AG04449 (cell line): ENCODE measurements around the gene MIEF1.

Source experiments
- CTCF ChIA-PET: fragments of 350-600 bp; formaldehyde crosslinking; extraction: SDS; loops from one replicate; lab custom pipeline; 2021; ENCODE audit warnings: antibody characterized with exemption; lab: Yijun Ruan, JAX
- POLR2A ChIA-PET: fragments of 400-600, 350-600 bp; formaldehyde crosslinking; extraction: SDS; loops from one replicate; lab custom pipeline; 2020; ENCODE audit warnings: antibody characterized with exemption, inconsistent platforms; lab: Yijun Ruan, JAX
- DNase-seq: peaks from one replicate; pipeline ENCODE4 v3.0.0-alpha.2; 2010; ENCODE audit warnings: low read depth, low spot score
- H3K4me3 ChIP-seq: 2 replicates; pipeline ENCODE4 v1.5.1; 2011; ENCODE audit warnings: low read depth, mild to moderate bottlenecking, control low read depth, low read length
- CTCF ChIP-seq: IDR thresholded peaks from one replicate; pipeline ENCODE4 v1.5.1; 2011; ENCODE audit warnings: mild to moderate bottlenecking, moderate library complexity, low read length, control low read depth, inconsistent platforms; ENCODE audit not compliant: insufficient read depth; ENCODE audit errors: missing control alignments

The MIEF1 gene

GRCh38 chr22:39457198-39457555, 44.9 kb upstream of the MIEF1 start:
- H3K4me3 ChIP-seq = no peak overlapping the region
- no peak for TF ChIP-seq CTCF
- ChIA-PET POLR2A (no interaction called here), CTCF (interaction anchor here (0.6 kb wide), 1 partner anchor 72 kb away, joined by 3 read pairs; no protein-coding TSS in a partner anchor)
- DNase-seq = no peak

- H3K4me3 ChIP-seq = no peak overlapping the region; the same call in 1 of the 2 replicates
- ChIA-PET POLR2A (no interaction called here), CTCF (interaction anchor here (0.6 kb wide), 1 partner anchor 72 kb away, joined by 3 read pairs; no protein-coding TSS in a partner anchor)
- no peak for TF ChIP-seq CTCF
- no peak for DNase-seq
Observed at GRCh38 chr22:39457556-39458443, 44.3 kb upstream of the MIEF1 start.

GRCh38 chr22:39458444-39459083, 43.5 kb upstream of the MIEF1 start:
- H3K4me3 ChIP-seq = no peak overlapping the region
- no peak for TF ChIP-seq CTCF
- CTCF ChIA-PET = no interaction called here
- no peak for DNase-seq
- POLR2A ChIA-PET = interaction anchor here (1.0 kb wide), 1 partner anchor 36 kb away, joined by 3 read pairs; no protein-coding TSS in a partner anchor

GRCh38 chr22:39459681-39460080, 42.4 kb upstream of the MIEF1 start:
- ChIA-PET CTCF (no interaction called here), POLR2A (interaction anchor here (1.0 kb wide), 1 partner anchor 35 kb away, joined by 3 read pairs; no protein-coding TSS in a partner anchor)
- DNase-seq = no peak
- no peak for TF ChIP-seq CTCF
- no peak overlapping the region for H3K4me3 ChIP-seq

- TF ChIP-seq CTCF = no peak
- CTCF ChIA-PET = interaction anchor here (1.4 kb wide), 1 partner anchor 20 kb away, joined by 3 read pairs; no protein-coding TSS in a partner anchor
- H3K4me3 ChIP-seq = no peak overlapping the region
- no peak for DNase-seq
- POLR2A ChIA-PET = no interaction called here
Observed at GRCh38 chr22:39462443-39463221, 39.5 kb upstream of the MIEF1 start.
